SK-N-SH (cell line): Measurements from ENCODE around the gene AMFR.

Experiments
- CTCF ChIP-seq: fragments of 200-600 bp; sonication (generic); IDR thresholded peaks from 2 replicates; pipeline ENCODE4 v1.6.1; 2017; ENCODE audit warnings: antibody characterized with exemption, mild to moderate bottlenecking, moderate library complexity
- FOXJ3 ChIP-seq: sonication (generic); formaldehyde crosslinking; IDR thresholded peaks from 2 replicates; pipeline ENCODE4 v1.5.1; 2020; ENCODE audit warnings: mild to moderate bottlenecking, missing genetic modification reagents
- RFX5 ChIP-seq: IDR thresholded peaks from 2 replicates; pipeline ENCODE4 v1.6.1; 2012; ENCODE audit warnings: mild to moderate bottlenecking, improper control_type of control experiment, low read length
- TAF1 ChIP-seq: IDR thresholded peaks from 2 replicates; pipeline ENCODE4 v1.6.1; 2012; ENCODE audit warnings: low read depth, mild to moderate bottlenecking, low read length, moderate library complexity, borderline replicate concordance
- TCF12 ChIP-seq: IDR thresholded peaks from 2 replicates; pipeline ENCODE4 v1.4.0; 2012

GRCh38 chr16:56327929-56328258 is 97.5 kb downstream of the AMFR start:
- no peak for TF ChIP-seq FOXJ3
- TF ChIP-seq TCF12, result no peak
- TF ChIP-seq CTCF, result no peak
- TF ChIP-seq RFX5, result no peak
- no peak for TF ChIP-seq TAF1
